Neural cell (in vitro differentiated cells): Measurements from ENCODE around the gene SEC14L1. TPM values are rescaled to one million over a fixed set of nuclear protein-coding genes. Genes with fewer than 3 reads are reported as not detected.

Experiments
- H2AFZ ChIP-seq: fragments of 200-600, 300-800 bp; sonication (generic), shearing (Covaris generic); 2 replicates; pipeline ENCODE4 v1.6.0; 2014; ENCODE audit warnings: low read depth, mild to moderate bottlenecking, antibody characterized with exemption, low read length, moderate library complexity
- H3F3A ChIP-seq: fragments of 200-600 bp; shearing (Covaris generic); 2 replicates; pipeline ENCODE4 v1.6.1; 2016; ENCODE audit warnings: mild to moderate bottlenecking, moderate library complexity, mixed read lengths, antibody characterized with exemption, low read length; ENCODE audit not compliant: insufficient read depth, poor library complexity, severe bottlenecking
- H3K27ac ChIP-seq: fragments of 200-600, 300-800 bp; sonication (generic), shearing (Covaris generic); 2 replicates; pipeline ENCODE4 v1.5.1; 2014; ENCODE audit warnings: mild to moderate bottlenecking, low read length, moderate library complexity
- H3K27me3 ChIP-seq: fragments of 300-800, 200-600 bp; sonication (generic), shearing (Covaris generic); 2 replicates; pipeline ENCODE4 v1.6.0; 2014; ENCODE audit warnings: mild to moderate bottlenecking, low read depth, low read length, moderate library complexity; ENCODE audit not compliant: insufficient read depth
- H3K36me3 ChIP-seq: fragments of 300-800, 200-600 bp; sonication (generic), shearing (Covaris generic); 2 replicates; pipeline ENCODE4 v1.5.1; 2014; ENCODE audit warnings: mild to moderate bottlenecking, antibody characterized with exemption, low read length, moderate library complexity; ENCODE audit not compliant: insufficient read depth
- H3K4me2 ChIP-seq: fragments of 300-800, 200-600 bp; sonication (generic), shearing (Covaris generic); 2 replicates; pipeline ENCODE4 v1.6.0; 2014; ENCODE audit warnings: mild to moderate bottlenecking, low read length
- H3K4me3 ChIP-seq: fragments of 300-800, 200-600 bp; sonication (generic), shearing (Covaris generic); 2 replicates; pipeline ENCODE4 v1.5.1; 2014; ENCODE audit warnings: mild to moderate bottlenecking, low read length, moderate library complexity
- H3K79me2 ChIP-seq: fragments of 200-600 bp; shearing (Covaris generic); replicated peaks from 2 replicates; pipeline ENCODE4 v1.6.0; 2014; ENCODE audit warnings: mild to moderate bottlenecking, low read length, moderate library complexity; ENCODE audit not compliant: insufficient read depth
- H3K9ac ChIP-seq: fragments of 300-800, 200-600 bp; sonication (generic), shearing (Covaris generic); 2 replicates; pipeline ENCODE4 v1.6.1; 2016; ENCODE audit warnings: mild to moderate bottlenecking, low read length, mixed read lengths
- H3K9me2 ChIP-seq: fragments of 200-600 bp; shearing (Covaris generic); 2 replicates; pipeline ENCODE4 v1.6.1; 2016; ENCODE audit warnings: mild to moderate bottlenecking, low read length, mixed read lengths; ENCODE audit not compliant: insufficient read depth
- H3K9me3 ChIP-seq: fragments of 200-600, 300-800 bp; sonication (generic), shearing (Covaris generic); 2 replicates; pipeline ENCODE4 v1.6.1; 2016; ENCODE audit warnings: mild to moderate bottlenecking, mixed run types, low read length, moderate library complexity, mixed read lengths
- H4K20me1 ChIP-seq: fragments of 200-600 bp; shearing (Covaris generic); 2 replicates; pipeline ENCODE4 v1.6.1; 2016; ENCODE audit warnings: mild to moderate bottlenecking, mixed run types; ENCODE audit not compliant: insufficient read depth
- EP300 ChIP-seq: fragments of 450-650 bp; conservative IDR thresholded peaks from 2 replicates; pipeline ENCODE4 v1.6.1; 2014; ENCODE audit warnings: antibody characterized with exemption, mild to moderate bottlenecking, moderate library complexity; ENCODE audit not compliant: poor library complexity, severe bottlenecking
- EZH2 ChIP-seq: fragments of 200-600, 300-800 bp; shearing (Covaris generic), sonication (generic); IDR thresholded peaks from 2 replicates; pipeline ENCODE4 v1.6.1; 2014; ENCODE audit warnings: antibody characterized with exemption, low read length, borderline replicate concordance, mild to moderate bottlenecking; ENCODE audit not compliant: insufficient read depth, poor library complexity, severe bottlenecking
- MXI1 ChIP-seq: fragments of 450-650 bp; conservative IDR thresholded peaks from 2 replicates; pipeline ENCODE4 v1.6.1; 2014; ENCODE audit warnings: antibody characterized with exemption, mild to moderate bottlenecking; ENCODE audit not compliant: poor library complexity, severe bottlenecking
- POLR2AphosphoS5 ChIP-seq: IDR thresholded peaks from 2 replicates; pipeline ENCODE4 v1.6.1; 2012
- RAD21 ChIP-seq: fragments of 450-650 bp; conservative IDR thresholded peaks from 2 replicates; pipeline ENCODE4 v1.6.1; 2014; ENCODE audit warnings: antibody characterized with exemption, mild to moderate bottlenecking, moderate library complexity
- SMC3 ChIP-seq: fragments of 450-650 bp; conservative IDR thresholded peaks from 2 replicates; pipeline ENCODE4 v1.6.1; 2014; ENCODE audit warnings: antibody characterized with exemption, mild to moderate bottlenecking, moderate library complexity; ENCODE audit not compliant: poor library complexity
- TAF1 ChIP-seq: IDR thresholded peaks from 2 replicates; pipeline ENCODE4 v1.6.1; 2012; ENCODE audit warnings: low read depth
- polyA plus RNA-seq: library from polyadenylated mRNA; depleted of rRNA; stranded (reverse); fragments of >200 nt; gene quantifications from 2 replicates; pipeline ENCODE4 v1.2.3, GENCODE V29; 2014
- TF ChIP-seq, protein P1 (sequence below): IDR thresholded peaks from 2 replicates; pipeline ENCODE4 v1.6.1; 2012; ENCODE audit warnings: borderline replicate concordance
- TF ChIP-seq, protein P2 (sequence below): fragments of 450-650 bp; IDR thresholded peaks from 2 replicates; pipeline ENCODE4 v1.5.1; 2014; ENCODE audit warnings: antibody characterized with exemption, mild to moderate bottlenecking, moderate library complexity; ENCODE audit not compliant: poor library complexity, severe bottlenecking

The SEC14L1 gene
- polyA plus RNA-seq, 1 donor from 2014 or later, result 40.4 TPM

DNA sequence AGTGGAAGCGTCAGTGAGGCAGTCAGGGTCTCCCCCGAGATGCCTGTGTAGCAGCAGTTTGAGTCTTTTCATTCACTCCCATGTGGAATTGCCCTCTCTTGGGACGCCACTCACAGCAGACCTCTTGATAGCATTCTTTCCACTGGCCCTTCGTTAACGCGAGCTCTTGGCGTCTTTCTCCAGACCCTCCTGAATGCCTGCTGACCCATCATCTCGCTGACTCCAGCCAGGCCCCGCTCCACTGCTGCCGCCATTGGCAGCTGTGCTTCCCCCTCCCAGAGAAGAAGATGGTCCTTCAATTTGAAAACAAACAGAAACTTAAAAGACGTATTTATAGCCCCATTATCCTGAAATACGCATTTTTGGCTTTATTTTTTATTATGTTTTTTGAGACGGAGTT lies 63.1 kb downstream of the SEC14L1 start:
- no peak overlapping the region for H2AFZ ChIP-seq
- H3K9me2 ChIP-seq, result no peaks in the 10 kb centered on the region
- H3K27ac ChIP-seq, result no peak overlapping the region
- H3K4me2 ChIP-seq, result no peak overlapping the region
- H3K9me3 ChIP-seq, result no peaks in the 10 kb centered on the region
- no peaks in the 10 kb centered on the region for H3K79me2 ChIP-seq
- H3K4me3 ChIP-seq, result no peak overlapping the region
- no peaks in the 10 kb centered on the region for H3F3A ChIP-seq
- TF ChIP-seq RAD21 (no peak), MXI1 (no peak), POLR2AphosphoS5 (no peak), SMC3 (no peak)
- TF ChIP-seq, protein P1, sequence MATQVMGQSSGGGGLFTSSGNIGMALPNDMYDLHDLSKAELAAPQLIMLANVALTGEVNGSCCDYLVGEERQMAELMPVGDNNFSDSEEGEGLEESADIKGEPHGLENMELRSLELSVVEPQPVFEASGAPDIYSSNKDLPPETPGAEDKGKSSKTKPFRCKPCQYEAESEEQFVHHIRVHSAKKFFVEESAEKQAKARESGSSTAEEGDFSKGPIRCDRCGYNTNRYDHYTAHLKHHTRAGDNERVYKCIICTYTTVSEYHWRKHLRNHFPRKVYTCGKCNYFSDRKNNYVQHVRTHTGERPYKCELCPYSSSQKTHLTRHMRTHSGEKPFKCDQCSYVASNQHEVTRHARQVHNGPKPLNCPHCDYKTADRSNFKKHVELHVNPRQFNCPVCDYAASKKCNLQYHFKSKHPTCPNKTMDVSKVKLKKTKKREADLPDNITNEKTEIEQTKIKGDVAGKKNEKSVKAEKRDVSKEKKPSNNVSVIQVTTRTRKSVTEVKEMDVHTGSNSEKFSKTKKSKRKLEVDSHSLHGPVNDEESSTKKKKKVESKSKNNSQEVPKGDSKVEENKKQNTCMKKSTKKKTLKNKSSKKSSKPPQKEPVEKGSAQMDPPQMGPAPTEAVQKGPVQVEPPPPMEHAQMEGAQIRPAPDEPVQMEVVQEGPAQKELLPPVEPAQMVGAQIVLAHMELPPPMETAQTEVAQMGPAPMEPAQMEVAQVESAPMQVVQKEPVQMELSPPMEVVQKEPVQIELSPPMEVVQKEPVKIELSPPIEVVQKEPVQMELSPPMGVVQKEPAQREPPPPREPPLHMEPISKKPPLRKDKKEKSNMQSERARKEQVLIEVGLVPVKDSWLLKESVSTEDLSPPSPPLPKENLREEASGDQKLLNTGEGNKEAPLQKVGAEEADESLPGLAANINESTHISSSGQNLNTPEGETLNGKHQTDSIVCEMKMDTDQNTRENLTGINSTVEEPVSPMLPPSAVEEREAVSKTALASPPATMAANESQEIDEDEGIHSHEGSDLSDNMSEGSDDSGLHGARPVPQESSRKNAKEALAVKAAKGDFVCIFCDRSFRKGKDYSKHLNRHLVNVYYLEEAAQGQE, result no peak
- TF ChIP-seq, protein P2, sequence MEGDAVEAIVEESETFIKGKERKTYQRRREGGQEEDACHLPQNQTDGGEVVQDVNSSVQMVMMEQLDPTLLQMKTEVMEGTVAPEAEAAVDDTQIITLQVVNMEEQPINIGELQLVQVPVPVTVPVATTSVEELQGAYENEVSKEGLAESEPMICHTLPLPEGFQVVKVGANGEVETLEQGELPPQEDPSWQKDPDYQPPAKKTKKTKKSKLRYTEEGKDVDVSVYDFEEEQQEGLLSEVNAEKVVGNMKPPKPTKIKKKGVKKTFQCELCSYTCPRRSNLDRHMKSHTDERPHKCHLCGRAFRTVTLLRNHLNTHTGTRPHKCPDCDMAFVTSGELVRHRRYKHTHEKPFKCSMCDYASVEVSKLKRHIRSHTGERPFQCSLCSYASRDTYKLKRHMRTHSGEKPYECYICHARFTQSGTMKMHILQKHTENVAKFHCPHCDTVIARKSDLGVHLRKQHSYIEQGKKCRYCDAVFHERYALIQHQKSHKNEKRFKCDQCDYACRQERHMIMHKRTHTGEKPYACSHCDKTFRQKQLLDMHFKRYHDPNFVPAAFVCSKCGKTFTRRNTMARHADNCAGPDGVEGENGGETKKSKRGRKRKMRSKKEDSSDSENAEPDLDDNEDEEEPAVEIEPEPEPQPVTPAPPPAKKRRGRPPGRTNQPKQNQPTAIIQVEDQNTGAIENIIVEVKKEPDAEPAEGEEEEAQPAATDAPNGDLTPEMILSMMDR, result no peak
- no peaks in the 10 kb centered on the region for H3K27me3 ChIP-seq
- H3K9ac ChIP-seq, result no peak overlapping the region
- H4K20me1 ChIP-seq, result no peaks in the 10 kb centered on the region
- H3K36me3 ChIP-seq, result no peaks in the 10 kb centered on the region

DNA sequence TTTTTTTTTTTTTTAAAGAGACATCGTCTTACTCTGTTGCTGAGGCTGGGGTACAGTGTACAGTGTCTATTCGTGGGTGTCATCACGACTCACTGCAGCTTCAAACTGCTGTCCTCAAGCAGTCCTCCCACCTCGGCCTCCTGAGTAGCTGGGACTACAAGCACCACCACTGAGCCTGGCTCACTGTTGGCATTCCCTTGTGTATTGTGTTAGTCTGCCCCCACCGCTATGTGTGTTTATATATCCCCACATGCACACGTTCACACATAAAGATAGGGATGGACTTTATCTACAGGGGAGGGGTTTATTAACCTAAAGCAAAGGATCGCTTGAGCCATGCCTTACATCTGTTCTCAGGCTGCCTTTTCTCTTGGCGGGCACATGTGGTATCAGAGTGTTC lies 63.8 kb downstream of the SEC14L1 start:
- H4K20me1 ChIP-seq, result no peaks in the 10 kb centered on the region
- H3K4me3 ChIP-seq, result no peak overlapping the region
- H3K9ac ChIP-seq, result no peak overlapping the region
- H3K9me2 ChIP-seq, result no peaks in the 10 kb centered on the region
- H3F3A ChIP-seq, result no peaks in the 10 kb centered on the region
- H3K79me2 ChIP-seq, result no peaks in the 10 kb centered on the region
- no peak for TF ChIP-seq SMC3
- no peak for TF ChIP-seq EP300
- no peak for TF ChIP-seq TAF1
- no peak for TF ChIP-seq MXI1
- TF ChIP-seq EZH2, result no peak
- TF ChIP-seq, protein P2, result no peak
- TF ChIP-seq, protein P1, result no peak
- no peak for TF ChIP-seq POLR2AphosphoS5
- no peaks in the 10 kb centered on the region for H3K9me3 ChIP-seq
- H2AFZ ChIP-seq, result no peak overlapping the region
- H3K27ac ChIP-seq, result no peak overlapping the region
- no peaks in the 10 kb centered on the region for H3K36me3 ChIP-seq
- no peak overlapping the region for H3K4me2 ChIP-seq
- H3K27me3 ChIP-seq, result no peaks in the 10 kb centered on the region
